Astrocyte of the spinal cord (primary cell): ENCODE results near the gene CCT5.

Experiments used
- DNase-seq: peaks from one replicate; pipeline ENCODE4 v3.0.0; 2011; ENCODE audit warnings: low read depth, low spot score
- H3K4me3 ChIP-seq: 2 replicates; pipeline ENCODE4 v1.5.1; 2011; ENCODE audit warnings: low read depth, mild to moderate bottlenecking, low read length, moderate library complexity
- in situ Hi-C: cut with HindIII; loops from 2 replicates; pipeline ENCODE4 v1.10.0; 2017; ENCODE audit warnings: low sequenced_read_pairs
- TF ChIP-seq, protein P1 (sequence below): IDR thresholded peaks from 2 replicates; pipeline ENCODE4 v1.5.1; 2012; ENCODE audit warnings: low read depth, mild to moderate bottlenecking, low read length, inconsistent platforms

Gene CCT5

DNA sequence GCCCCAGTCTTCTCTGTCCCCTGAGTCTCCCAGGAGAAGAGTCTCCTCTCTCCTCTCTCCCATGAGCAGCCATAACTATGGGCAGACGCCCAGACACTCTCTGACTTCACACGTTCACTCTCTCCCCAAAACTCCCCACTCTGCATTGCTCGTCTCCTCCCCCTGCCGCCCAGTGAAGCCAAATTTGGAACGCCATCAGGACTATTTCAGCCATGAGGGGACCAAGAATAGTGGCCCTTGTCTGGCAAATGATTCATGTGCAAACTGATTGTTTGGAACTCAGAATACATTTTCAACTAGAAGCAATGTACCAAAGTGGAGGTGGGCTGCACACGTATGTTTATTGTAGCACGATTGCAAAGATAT lies 36.8 kb downstream of the CCT5 start:
- TF ChIP-seq, protein P1, sequence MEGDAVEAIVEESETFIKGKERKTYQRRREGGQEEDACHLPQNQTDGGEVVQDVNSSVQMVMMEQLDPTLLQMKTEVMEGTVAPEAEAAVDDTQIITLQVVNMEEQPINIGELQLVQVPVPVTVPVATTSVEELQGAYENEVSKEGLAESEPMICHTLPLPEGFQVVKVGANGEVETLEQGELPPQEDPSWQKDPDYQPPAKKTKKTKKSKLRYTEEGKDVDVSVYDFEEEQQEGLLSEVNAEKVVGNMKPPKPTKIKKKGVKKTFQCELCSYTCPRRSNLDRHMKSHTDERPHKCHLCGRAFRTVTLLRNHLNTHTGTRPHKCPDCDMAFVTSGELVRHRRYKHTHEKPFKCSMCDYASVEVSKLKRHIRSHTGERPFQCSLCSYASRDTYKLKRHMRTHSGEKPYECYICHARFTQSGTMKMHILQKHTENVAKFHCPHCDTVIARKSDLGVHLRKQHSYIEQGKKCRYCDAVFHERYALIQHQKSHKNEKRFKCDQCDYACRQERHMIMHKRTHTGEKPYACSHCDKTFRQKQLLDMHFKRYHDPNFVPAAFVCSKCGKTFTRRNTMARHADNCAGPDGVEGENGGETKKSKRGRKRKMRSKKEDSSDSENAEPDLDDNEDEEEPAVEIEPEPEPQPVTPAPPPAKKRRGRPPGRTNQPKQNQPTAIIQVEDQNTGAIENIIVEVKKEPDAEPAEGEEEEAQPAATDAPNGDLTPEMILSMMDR = no peak
- in situ Hi-C loops = no loop called here
- H3K4me3 ChIP-seq = no peak overlapping the region
- no peak for DNase-seq

DNA sequence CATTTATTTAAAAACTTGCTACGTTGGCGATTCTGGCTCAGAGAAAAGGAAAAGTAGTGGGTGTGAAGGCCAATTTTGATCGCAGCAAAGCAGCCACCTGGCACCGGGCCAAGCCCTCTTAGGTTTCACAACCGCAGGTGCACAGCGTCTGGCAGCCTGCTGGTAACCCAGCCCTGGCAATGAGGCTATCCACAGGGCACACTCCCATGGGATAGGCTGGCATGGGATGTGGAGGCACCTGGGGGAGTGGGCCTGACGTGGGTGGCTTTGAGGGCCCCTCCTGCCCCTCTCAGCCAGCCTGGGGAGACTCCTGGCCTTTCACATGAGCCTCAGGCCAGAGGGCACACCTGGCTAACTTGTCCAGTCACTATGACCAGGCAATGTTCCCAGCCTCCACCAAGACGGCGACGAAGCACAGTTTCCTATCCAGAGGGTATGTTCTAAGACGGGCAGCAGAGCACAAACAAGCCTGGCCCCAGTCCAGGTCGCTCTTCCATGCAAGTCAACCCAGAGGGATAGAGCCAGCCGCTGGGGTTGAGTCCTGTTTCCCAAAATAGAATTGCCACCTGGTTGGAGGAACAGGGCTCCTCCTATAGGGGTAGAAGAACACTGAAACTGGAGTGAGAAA lies 38.6 kb downstream of the CCT5 start:
- in situ Hi-C loops = no loop called here
- TF ChIP-seq, protein P1 = no peak
- no peak for DNase-seq
- no peak overlapping the region for H3K4me3 ChIP-seq

DNA sequence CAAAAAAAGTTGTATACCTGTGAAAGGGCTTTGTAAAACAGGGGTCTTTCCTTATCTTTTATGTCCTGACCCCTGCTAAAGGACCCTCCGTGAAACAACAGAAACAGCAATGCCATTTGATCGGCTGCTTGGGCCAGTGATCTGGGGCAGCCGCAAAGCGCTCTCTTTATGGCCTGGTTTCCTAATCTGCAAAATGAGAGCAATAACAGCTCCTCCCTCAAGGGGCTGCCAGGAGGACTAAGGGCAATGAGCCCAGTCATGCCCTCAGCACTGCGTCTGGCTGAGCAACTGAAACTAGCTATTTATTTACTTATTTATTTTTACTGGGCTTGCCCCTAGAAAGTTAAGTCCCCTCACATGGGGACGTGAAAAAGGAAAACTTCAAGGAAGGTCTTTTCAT lies 39.3 kb downstream of the CCT5 start:
- no peak overlapping the region for H3K4me3 ChIP-seq
- TF ChIP-seq, protein P1 = no peak
- no peak for DNase-seq
- in situ Hi-C loops = no loop called here

DNA sequence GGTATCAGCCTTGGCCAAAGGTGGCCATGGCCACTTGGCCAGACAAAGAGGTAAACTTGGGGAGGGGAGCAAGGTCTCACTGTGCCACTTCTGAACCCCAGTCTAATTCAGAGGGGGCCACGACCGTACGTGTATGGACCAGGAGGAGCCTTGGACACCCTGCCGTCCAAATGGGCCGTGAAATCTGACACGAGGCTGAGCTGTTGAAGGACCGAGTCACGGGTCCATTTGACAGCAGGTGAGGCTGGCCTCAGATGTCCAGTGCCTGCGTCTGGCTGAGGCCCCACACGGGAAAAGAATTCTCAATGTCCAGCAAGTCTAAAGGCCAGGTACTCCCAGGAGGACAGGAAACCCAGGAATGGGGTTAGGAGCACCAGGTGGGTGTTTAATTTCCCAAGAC lies 39.9 kb downstream of the CCT5 start:
- in situ Hi-C loops = no loop called here
- H3K4me3 ChIP-seq = no peak overlapping the region
- TF ChIP-seq, protein P1 = no peak
- DNase-seq = no peak

DNA sequence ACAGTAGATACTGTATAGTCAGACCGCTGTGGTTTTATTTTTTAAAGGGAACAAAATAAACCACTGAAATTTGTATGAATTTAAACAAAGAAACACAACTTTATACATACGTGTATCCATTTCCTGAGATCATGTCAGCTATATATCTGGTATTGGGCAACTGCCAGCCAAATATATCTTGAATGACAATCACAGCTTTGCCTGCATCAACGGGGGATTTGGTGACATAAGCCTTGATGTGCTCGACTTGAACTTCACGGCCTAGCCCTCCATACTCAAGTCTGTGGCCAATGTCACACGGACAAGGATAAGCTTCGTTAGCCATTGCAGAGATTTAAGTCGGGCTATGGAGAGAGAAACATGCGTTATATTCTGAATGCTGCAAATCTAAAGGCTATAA lies 40.4 kb downstream of the CCT5 start:
- TF ChIP-seq, protein P1 = no peak
- in situ Hi-C loops = no loop called here
- no peak for DNase-seq
- no peak overlapping the region for H3K4me3 ChIP-seq

DNA sequence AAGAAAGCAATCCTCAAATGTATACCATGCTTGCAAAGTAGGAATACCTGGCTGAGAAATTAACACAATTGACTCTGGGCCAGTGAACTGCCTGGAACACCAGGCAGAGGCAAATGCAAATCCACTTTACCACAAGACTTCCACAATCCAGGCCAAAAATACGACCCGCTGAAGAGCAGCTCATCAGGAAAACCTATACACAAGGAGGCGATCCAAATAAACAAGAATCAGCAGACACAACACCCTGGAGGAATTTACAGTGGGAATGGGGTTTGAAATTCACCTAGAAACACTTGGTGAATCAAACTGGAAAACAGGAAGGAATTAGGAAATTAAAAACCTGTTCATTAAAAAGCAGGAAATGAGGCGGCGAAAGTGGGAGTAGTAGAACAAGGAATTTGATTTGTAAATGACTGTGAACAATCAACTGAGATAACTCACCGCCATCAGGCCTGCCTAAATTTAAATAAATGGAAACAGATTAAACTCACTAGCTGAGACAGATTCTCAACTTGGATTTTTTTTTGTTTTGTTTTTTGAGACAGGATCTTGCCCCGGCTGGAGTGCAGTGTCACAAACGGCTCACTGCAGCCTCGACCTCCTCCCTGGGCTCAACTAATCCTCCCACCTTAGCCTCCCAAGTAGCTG lies 41.7 kb downstream of the CCT5 start:
- TF ChIP-seq, protein P1 = no peak
- DNase-seq = no peak
- in situ Hi-C loops = no loop called here
- no peak overlapping the region for H3K4me3 ChIP-seq
